ENCODE results near the gene CGB1.
"Not testable (repeated sequence)": the region's sequence is repeated elsewhere in the genome, so short reads cannot be mapped to it uniquely, and the experiment has no call there.

Gene CGB1

DNA sequence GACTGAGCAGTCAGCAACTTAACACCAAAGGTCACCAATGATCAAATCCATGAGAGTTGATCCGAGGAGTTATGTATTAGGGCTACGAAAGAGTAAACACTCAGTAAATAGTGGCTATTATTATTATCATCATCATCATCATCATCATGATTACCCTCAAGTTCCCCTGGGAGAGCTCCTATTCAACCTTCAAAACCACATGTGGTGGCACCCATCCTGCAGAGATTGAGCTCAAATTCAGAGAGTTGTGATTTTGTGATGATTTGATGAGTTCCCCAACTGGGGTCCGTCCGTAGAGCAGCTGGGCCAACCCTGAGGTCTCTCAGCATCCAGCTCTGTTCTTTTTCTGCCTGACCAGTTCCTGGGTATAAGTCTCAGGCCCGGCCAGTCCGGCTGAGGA is 11.6 kb downstream of the CGB1 start:
- H3K4me1 ChIP-seq (ENCODE audit: control insufficient read depth in 1 of 2, insufficient read depth in 2 of 2, low read length in 2 of 2); H3K36me3 ChIP-seq (ENCODE audit: control insufficient read depth in 1 of 2, insufficient read depth in 2 of 2, low read length in 2 of 2); H3K27ac ChIP-seq (ENCODE audit: low read depth, low read length); H3K4me3 ChIP-seq (ENCODE audit: low read depth in 1 of 2, low read length in 2 of 2); H3K9me3 ChIP-seq (ENCODE audit: control insufficient read depth in 1 of 2, low read length in 2 of 2); H3K9ac ChIP-seq (ENCODE audit: low read depth in 1 of 2, low read length in 2 of 2): not testable (repeated sequence)
- H3K27me3 ChIP-seq (ENCODE audit: control insufficient read depth in 1 of 2, insufficient read depth in 2 of 2, low read length in 2 of 2), result peaks cover 9 to 12% of the 10 kb centered on the region in 2 donors

DNA sequence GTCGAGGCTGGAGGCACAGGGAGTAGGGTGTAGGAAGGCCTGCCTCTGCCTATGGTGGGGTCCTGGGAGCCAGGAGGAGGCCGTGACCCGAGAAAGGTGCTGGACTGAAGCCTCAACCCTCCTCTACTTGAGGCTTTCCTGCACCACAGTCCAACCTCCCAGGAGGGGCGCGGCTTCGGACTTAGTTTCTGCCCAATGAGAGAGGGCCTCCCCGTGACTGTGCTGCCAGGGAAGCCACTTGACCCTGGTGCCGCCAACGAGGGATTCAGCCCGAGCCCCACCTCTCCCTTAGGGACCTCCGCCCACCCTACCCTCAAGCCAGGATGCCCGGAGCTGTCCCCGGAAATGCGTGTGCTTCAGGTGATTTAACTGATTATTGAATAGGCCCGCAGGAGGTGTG is 12.5 kb downstream of the CGB1 start, which contains the start of gene CGB3:
Gene CGB3 (minus strand): TSS at position 101 of the 400 bp plus-strand sequence. CDS start 362 bp downstream, outside the sequence.
- H3K4me3 ChIP-seq (ENCODE audit: low read depth in 1 of 2, low read length in 2 of 2); H3K4me1 ChIP-seq (ENCODE audit: control insufficient read depth in 1 of 2, insufficient read depth in 2 of 2, low read length in 2 of 2); H3K9me3 ChIP-seq (ENCODE audit: control insufficient read depth in 1 of 2, low read length in 2 of 2); H3K9ac ChIP-seq (ENCODE audit: low read depth in 1 of 2, low read length in 2 of 2); H3K36me3 ChIP-seq (ENCODE audit: control insufficient read depth in 1 of 2, insufficient read depth in 2 of 2, low read length in 2 of 2); H3K27ac ChIP-seq (ENCODE audit: low read depth, low read length): not testable (repeated sequence)
- peaks cover 13% of the 10 kb centered on the region in 2 donors for H3K27me3 ChIP-seq (ENCODE audit: control insufficient read depth in 1 of 2, insufficient read depth in 2 of 2, low read length in 2 of 2)

DNA sequence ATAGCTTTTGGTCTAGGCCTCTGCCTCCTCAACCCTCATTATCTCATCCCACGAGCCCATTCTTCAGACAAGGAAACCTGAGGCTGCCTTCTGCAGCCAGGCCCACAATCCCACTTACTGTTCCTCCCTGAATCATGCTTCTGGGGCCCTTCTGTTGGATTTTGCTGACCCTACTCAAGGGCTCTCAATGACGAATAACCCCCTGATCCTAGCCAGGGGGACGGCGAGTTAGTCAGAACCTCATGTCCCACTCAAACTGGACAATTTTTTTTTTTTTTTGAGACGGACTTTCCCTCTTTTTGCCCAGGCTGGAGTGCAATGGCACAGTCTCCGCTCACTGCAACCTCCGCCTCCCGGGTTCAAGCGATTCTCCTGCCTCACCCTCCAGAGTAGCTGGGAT is 14.6 kb downstream of the CGB1 start:
- Histone ChIP-seq H3K4me1 (ENCODE audit: control insufficient read depth in 1 of 2, insufficient read depth in 2 of 2, low read length in 2 of 2) (peaks cover 12 to 13% of the 10 kb centered on the region in 2 donors), H3K9ac (ENCODE audit: low read depth in 1 of 2, low read length in 2 of 2) (no peak overlapping the region), H3K4me3 (ENCODE audit: low read depth in 1 of 2, low read length in 2 of 2) (no peak overlapping the region), H3K27me3 (ENCODE audit: control insufficient read depth in 1 of 2, insufficient read depth in 2 of 2, low read length in 2 of 2) (peaks cover 13 to 16% of the 10 kb centered on the region in 2 donors), H3K27ac (ENCODE audit: low read depth, low read length) (no peak overlapping the region), H3K9me3 (ENCODE audit: control insufficient read depth in 1 of 2, low read length in 2 of 2) (no peaks in the 10 kb centered on the region), H3K36me3 (ENCODE audit: control insufficient read depth in 1 of 2, insufficient read depth in 2 of 2, low read length in 2 of 2) (no peaks in the 10 kb centered on the region)

DNA sequence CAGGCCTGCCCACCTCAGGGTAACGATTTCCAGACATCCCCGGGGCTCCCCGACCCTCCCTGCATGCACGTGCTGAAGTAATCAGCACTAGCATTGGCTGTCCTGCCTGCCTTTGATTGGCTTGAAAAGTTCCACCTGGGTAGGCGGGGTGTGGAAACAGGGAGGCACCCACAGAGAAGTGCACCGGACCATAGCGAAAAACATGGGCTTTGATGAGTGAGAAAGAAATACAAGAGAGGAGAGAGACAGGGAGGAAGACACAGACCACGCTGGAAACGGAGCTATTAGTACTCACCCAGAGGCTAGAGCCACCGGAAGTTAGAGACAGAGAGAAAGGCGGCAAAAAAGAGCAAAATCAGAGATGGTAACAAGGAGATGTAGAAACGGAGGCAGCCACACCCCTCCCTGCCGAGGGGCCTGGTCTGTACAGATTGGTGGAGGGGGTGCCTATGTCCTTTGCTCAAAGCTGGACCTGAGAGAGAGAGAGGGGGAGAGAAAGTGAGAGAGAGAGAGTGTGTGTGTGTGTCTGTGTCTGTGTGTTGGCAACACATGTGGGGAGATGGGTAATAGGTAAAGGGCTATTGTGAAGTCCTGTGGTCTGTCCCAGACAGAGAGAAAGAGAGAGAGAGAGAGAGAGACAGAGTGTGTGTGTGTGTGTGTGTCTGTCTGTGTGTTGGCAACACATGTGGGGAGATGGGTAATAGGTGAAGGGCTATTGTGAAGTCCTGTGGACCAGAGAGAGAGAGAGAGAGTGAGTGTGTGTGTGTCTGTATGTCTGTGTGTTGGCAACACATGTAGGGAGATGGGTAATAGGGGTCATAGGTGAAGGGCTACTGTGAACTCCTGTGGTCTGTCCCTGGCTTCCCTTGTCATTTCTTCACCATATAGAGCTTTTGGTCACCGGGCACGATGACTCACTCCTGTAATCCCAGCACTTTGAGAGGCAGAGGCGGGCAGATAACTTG is 15.5 kb downstream of the CGB1 start:
- Histone ChIP-seq H3K4me1 (ENCODE audit: control insufficient read depth in 1 of 2, insufficient read depth in 2 of 2, low read length in 2 of 2) (peaks cover 12 to 13% of the 10 kb centered on the region in 2 donors), H3K27ac (ENCODE audit: low read depth, low read length) (no peak overlapping the region), H3K4me3 (ENCODE audit: low read depth in 1 of 2, low read length in 2 of 2) (no peak overlapping the region), H3K9me3 (ENCODE audit: control insufficient read depth in 1 of 2, low read length in 2 of 2) (no peaks in the 10 kb centered on the region), H3K36me3 (ENCODE audit: control insufficient read depth in 1 of 2, insufficient read depth in 2 of 2, low read length in 2 of 2) (peaks cover 0 to 1% of the 10 kb centered on the region in 2 donors), H3K27me3 (ENCODE audit: control insufficient read depth in 1 of 2, insufficient read depth in 2 of 2, low read length in 2 of 2) (peaks cover 13 to 16% of the 10 kb centered on the region in 2 donors), H3K9ac (ENCODE audit: low read depth in 1 of 2, low read length in 2 of 2) (no peak overlapping the region)

DNA sequence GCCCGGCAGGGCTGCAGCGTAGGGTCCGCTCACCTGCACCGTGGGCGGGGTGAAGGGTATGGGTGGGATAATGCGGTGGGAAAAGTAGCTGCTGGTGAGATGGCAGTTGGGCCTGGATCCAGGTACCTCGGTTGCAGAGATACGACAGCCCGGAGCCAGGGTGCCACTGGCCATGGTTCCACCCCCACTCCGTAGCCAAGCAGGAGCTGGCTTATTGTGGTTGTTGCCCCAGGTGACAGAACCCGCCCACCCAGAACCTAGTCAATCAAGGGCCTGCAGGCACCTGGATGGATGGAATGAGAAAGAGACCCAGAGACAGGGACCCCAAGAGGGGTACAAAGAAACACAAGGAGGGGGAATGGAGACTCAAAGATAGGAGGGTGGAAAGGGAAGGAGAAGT is 16.4 kb downstream of the CGB1 start:
- H3K4me1 ChIP-seq (ENCODE audit: control insufficient read depth in 1 of 2, insufficient read depth in 2 of 2, low read length in 2 of 2), result peaks cover 12 to 13% of the 10 kb centered on the region in 2 donors
- H3K27me3 ChIP-seq (ENCODE audit: control insufficient read depth in 1 of 2, insufficient read depth in 2 of 2, low read length in 2 of 2), result peaks cover 13 to 16% of the 10 kb centered on the region in 2 donors
- H3K9me3 ChIP-seq (ENCODE audit: control insufficient read depth in 1 of 2, low read length in 2 of 2), result no peaks in the 10 kb centered on the region
- H3K36me3 ChIP-seq (ENCODE audit: control insufficient read depth in 1 of 2, insufficient read depth in 2 of 2, low read length in 2 of 2), result peaks cover 0 to 5% of the 10 kb centered on the region in 2 donors
- H3K9ac ChIP-seq (ENCODE audit: low read depth in 1 of 2, low read length in 2 of 2), result no peak overlapping the region
- no peak overlapping the region for H3K27ac ChIP-seq (ENCODE audit: low read depth, low read length)
- H3K4me3 ChIP-seq (ENCODE audit: low read depth in 1 of 2, low read length in 2 of 2), result no peak overlapping the region

DNA sequence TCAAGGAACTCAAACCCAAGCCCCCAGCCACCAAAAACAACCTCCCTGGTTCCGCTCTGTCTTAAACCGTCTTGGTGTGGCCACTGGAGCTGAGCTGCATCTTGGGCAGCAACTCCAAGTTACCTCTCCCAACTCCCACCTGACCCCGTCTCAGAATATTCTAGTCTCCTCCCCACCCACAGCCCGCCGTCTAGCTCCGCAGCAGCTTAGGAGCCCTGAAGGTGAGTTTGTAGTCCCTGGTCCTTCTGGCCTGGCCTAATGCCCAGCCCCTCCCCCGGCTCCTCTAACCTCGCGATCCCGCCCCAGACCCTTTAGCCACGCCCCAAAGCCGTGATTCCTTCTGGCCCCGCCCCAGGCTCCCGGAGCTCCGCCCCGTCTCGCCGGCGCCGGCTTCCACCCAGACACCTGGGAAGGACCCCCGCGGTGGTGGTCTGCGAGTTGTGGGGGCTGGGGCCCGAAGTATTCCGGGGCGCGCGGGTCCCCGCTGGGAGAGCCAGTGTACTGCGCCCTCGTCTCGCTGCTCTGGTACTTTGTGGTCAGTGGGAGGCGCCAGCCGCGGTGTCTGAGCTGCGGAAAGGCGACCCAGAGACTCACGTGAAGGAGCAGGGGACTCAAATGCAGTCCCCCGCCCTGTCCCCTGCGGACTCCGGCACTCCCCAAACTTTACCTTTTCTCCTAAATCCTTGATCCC is 17.3 kb downstream of the CGB1 start:
- no peak overlapping the region for H3K9ac ChIP-seq (ENCODE audit: low read depth in 1 of 2, low read length in 2 of 2)
- H3K27ac ChIP-seq (ENCODE audit: low read depth, low read length), result no peak overlapping the region
- H3K36me3 ChIP-seq (ENCODE audit: control insufficient read depth in 1 of 2, insufficient read depth in 2 of 2, low read length in 2 of 2), result peaks cover 0 to 15% of the 10 kb centered on the region in 2 donors
- peaks cover 12 to 13% of the 10 kb centered on the region in 2 donors for H3K4me1 ChIP-seq (ENCODE audit: control insufficient read depth in 1 of 2, insufficient read depth in 2 of 2, low read length in 2 of 2)
- H3K9me3 ChIP-seq (ENCODE audit: control insufficient read depth in 1 of 2, low read length in 2 of 2), result no peaks in the 10 kb centered on the region
- peaks cover 13 to 16% of the 10 kb centered on the region in 2 donors for H3K27me3 ChIP-seq (ENCODE audit: control insufficient read depth in 1 of 2, insufficient read depth in 2 of 2, low read length in 2 of 2)
- peak overlapping the region; percentile 52 to 55 for H3K4me3 ChIP-seq (ENCODE audit: low read depth in 1 of 2, low read length in 2 of 2)

DNA sequence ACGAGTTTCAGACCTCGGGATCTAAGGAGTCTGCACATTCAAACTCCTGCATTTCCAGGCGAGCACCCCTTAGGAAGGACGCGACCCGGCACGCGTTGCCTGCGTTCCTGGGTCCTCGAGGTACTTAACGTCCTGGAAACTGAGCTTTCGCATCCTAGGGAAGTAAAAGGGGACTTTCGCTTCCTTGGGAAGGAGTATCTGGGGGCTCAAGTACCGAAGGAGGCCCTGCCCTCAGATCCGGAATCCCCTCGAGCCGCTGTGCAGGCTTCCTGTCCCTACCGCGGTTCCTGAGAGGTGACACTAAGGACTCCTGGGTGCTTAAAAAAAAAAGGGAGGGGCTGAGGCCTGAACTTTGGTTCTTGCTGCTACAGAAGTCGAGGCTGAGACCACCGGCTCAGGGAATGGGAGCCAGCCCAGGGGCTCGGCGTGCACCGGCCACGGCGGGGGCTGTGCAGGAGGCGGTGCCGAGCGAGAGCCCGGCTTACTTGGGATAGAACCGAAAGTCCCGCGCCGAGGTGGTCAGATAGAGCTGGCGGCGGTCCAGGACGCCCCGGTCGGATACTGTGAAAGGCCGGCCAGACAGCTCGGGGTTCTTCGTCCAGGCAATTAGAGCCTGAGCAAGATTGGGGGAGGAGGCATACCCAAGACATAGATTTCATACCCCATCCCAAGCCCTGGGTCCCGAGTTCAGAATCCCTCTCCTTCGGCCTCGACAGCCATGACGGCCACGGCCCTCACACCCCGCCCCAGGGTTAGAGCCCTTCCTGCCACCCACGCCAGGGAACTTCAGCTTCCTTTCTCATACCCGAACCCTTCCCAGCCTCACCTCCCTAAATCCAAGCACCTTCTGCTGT is 18.1 kb downstream of the CGB1 start:
- Histone ChIP-seq H3K4me1 (ENCODE audit: control insufficient read depth in 1 of 2, insufficient read depth in 2 of 2, low read length in 2 of 2) (peaks cover 12 to 13% of the 10 kb centered on the region in 2 donors), H3K36me3 (ENCODE audit: control insufficient read depth in 1 of 2, insufficient read depth in 2 of 2, low read length in 2 of 2) (peaks cover 0 to 21% of the 10 kb centered on the region in 2 donors), H3K9ac (ENCODE audit: low read depth in 1 of 2, low read length in 2 of 2) (peak overlapping the region; percentile 12 to 57), H3K4me3 (ENCODE audit: low read depth in 1 of 2, low read length in 2 of 2) (peak overlapping the region; percentile 52 to 55), H3K27me3 (ENCODE audit: control insufficient read depth in 1 of 2, insufficient read depth in 2 of 2, low read length in 2 of 2) (peaks cover 13 to 16% of the 10 kb centered on the region in 2 donors)
- H3K9me3 ChIP-seq (ENCODE audit: control insufficient read depth in 1 of 2, low read length in 2 of 2); H3K27ac ChIP-seq (ENCODE audit: low read depth, low read length): not testable (repeated sequence)

DNA sequence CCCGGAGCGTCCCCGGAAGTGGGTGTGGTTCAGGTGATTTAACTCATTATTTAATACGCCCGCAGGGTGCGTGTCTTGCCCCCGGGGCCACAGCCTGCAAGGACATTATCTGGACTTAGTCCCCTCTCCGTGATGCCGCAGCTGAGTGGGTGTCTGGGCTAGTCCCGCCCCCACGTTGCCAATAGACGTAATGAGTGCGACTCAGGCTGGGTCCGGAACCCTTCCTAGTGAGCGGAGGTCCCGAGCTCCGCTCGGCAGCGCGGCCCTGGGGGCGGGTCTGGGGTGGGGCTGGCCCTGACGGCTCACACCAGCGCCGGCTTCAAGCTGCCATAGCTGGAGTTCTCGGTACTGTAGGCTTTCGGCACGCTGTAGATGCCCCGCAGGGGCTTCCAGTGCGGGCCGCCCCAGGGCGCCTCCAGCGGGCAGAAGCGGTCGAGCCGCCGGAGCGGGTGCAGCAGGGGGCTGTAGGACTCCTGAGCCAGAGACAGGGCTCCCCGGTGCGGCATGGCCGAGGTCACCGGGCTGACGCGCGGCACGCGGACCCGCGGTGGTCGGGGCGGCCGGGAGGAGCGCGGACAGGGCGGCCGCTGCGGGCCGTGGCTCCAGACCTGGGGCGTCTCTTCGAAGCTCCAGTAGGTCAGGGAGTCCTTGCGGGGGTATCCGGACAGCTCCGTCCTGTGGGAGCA is 18.9 kb downstream of the CGB1 start:
- Histone ChIP-seq H3K4me1 (ENCODE audit: control insufficient read depth in 1 of 2, insufficient read depth in 2 of 2, low read length in 2 of 2) (peaks cover 12 to 13% of the 10 kb centered on the region in 2 donors), H3K4me3 (ENCODE audit: low read depth in 1 of 2, low read length in 2 of 2) (peak overlapping the region; percentile 52 to 55), H3K9ac (ENCODE audit: low read depth in 1 of 2, low read length in 2 of 2) (peak overlapping the region; percentile 12 to 57), H3K27ac (ENCODE audit: low read depth, low read length) (no peak overlapping the region), H3K36me3 (ENCODE audit: control insufficient read depth in 1 of 2, insufficient read depth in 2 of 2, low read length in 2 of 2) (peaks cover 0 to 23% of the 10 kb centered on the region in 2 donors), H3K27me3 (ENCODE audit: control insufficient read depth in 1 of 2, insufficient read depth in 2 of 2, low read length in 2 of 2) (peaks cover 13 to 16% of the 10 kb centered on the region in 2 donors), H3K9me3 (ENCODE audit: control insufficient read depth in 1 of 2, low read length in 2 of 2) (no peaks in the 10 kb centered on the region)

DNA sequence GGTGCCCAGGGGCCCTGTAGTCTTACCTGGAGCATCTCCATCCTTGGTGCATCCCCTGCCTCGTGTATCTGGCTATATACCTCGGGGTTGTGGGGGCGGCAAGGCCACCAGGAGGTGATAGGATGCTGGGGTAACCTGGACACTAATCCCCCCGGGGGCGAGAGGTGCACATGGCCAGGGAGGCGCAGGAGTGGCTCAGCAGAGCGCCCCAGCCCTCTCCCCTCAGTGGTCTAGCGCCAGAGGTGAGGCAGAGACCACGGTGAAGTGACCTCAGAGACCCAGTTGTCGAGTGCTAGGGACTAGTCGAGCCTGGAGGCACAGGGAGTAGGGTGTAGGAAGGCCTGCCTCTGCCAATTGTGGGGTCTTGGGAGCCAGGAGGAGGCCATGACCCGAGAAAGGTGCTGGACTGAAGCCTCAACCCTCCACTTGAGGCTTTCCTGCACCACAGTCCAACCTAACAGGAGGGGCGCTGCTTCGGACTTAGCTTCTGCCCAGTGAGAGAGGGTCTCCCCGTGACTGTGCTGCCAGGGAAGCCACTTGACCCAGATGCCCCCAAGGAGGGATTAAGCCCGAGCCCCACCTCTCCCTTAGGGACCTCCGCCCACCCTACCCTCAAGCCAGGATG is 19.5 kb downstream of the CGB1 start, which contains the start of gene LHB:
Gene LHB (minus strand): TSS at position 51 of the 625 bp plus-strand sequence. CDS start 10 bp downstream, at position 41.
- H3K27me3 ChIP-seq (ENCODE audit: control insufficient read depth in 1 of 2, insufficient read depth in 2 of 2, low read length in 2 of 2), result peaks cover 13 to 16% of the 10 kb centered on the region in 2 donors
- peak within 1 kb of the TSS; percentile 52 to 55 for H3K4me3 ChIP-seq (ENCODE audit: low read depth in 1 of 2, low read length in 2 of 2)
- H3K36me3 ChIP-seq (ENCODE audit: control insufficient read depth in 1 of 2, insufficient read depth in 2 of 2, low read length in 2 of 2), result peaks cover under 1 to 29% of the 10 kb centered on the region in 2 donors
- peak within 1 kb of the TSS; percentile 12 to 57 for H3K9ac ChIP-seq (ENCODE audit: low read depth in 1 of 2, low read length in 2 of 2)
- H3K4me1 ChIP-seq (ENCODE audit: control insufficient read depth in 1 of 2, insufficient read depth in 2 of 2, low read length in 2 of 2), result peaks cover 12 to 13% of the 10 kb centered on the region in 2 donors
- no peak within 1 kb of the TSS for H3K27ac ChIP-seq (ENCODE audit: low read depth, low read length)
- H3K9me3 ChIP-seq (ENCODE audit: control insufficient read depth in 1 of 2, low read length in 2 of 2), result no peaks in the 10 kb centered on the region
